ENCODE measurements around the gene THSD7B. TPM values are rescaled to one million over a fixed set of nuclear protein-coding genes. Genes with fewer than 3 reads are reported as not detected.

Gene THSD7B
- total and polyA plus RNA-seq, 10 of the 15 experiments (the other 5 are each of a cell fraction or from before 2014, with no cell fraction given), result 0.03 to 0.56 (median 0.28) TPM

- no peaks in the 10 kb centered on the region for H3K79me2 ChIP-seq (ENCODE audit: control insufficient read depth, insufficient read depth, low read length)
- TF ChIP-seq CHD2 (IDR thresholded peaks at IDR 0.05; ENCODE audit: borderline replicate concordance, low read depth, low read length) (no peak), ZZZ3 (IDR thresholded peaks at IDR 0.05; ENCODE audit: control insufficient read depth, insufficient read length, low read depth) (no peak), NBN (IDR thresholded peaks at IDR 0.05) (no peak), STAT3 (IDR thresholded peaks at IDR 0.05; ENCODE audit: low read depth, low read length) (no peak), RBBP5 (conservative IDR thresholded peaks at IDR 0.05) (no peak), ELK1 (IDR thresholded peaks at IDR 0.05; ENCODE audit: low read depth, low read length) (no peak), ATF2 (IDR thresholded peaks at IDR 0.05; ENCODE audit: low read length) (no peak), NR2F1 (conservative IDR thresholded peaks at IDR 0.05) (no peak)
- no peak overlapping the region for H2AFZ ChIP-seq (ENCODE audit: control insufficient read depth, low read depth, low read length)
- 0 out of 4 replicates have a peak, but pooled peaks cover 0 to 2% of the 10 kb centered on the region in 2 experiments for H3K27me3 ChIP-seq (replicated peaks in 1 of 2; ENCODE audit: control insufficient read depth in 2 of 2, insufficient read depth in 2 of 2, low read length in 1 of 2)
- in situ Hi-C loops (cut with MboI), result no loop called here
- no peak overlapping the region for H3K4me2 ChIP-seq (ENCODE audit: control insufficient read depth, insufficient read depth)
- ATAC-seq, result no peak
- CTCF ChIA-PET, result interaction anchor here (1.0 kb wide), 1 partner anchor 34 kb away, joined by 4 read pairs; no protein-coding TSS in a partner anchor
- POLR2A ChIA-PET, result no interaction called here
- no peak overlapping the region for H3K9ac ChIP-seq (ENCODE audit: control insufficient read depth, insufficient read depth, low read length)
- no peak overlapping the region for H3K4me3 ChIP-seq
- H3K27ac ChIP-seq (ENCODE audit: control insufficient read depth, insufficient read depth), result no peak overlapping the region
- no peaks in the 10 kb centered on the region for H3K36me3 ChIP-seq (ENCODE audit: control insufficient read depth in 2 of 2, insufficient read depth in 2 of 2, low read length in 1 of 2)
- BruUV-seq (replicated peaks), result no TSS peak
- no peak for DNase-seq (ENCODE audit: low read depth, low spot score)
- intact Hi-C loops (cut with micrococcal nuclease; ENCODE audit: unreplicated experiment), result no loop called here
- no peaks in the 10 kb centered on the region for H3K9me3 ChIP-seq (replicated peaks; ENCODE audit: control insufficient read depth, insufficient read depth, low read length)
- FAIRE-seq, result no peak
- 50% methylated on average over 1 of the region's 1 CpG for WGBS (ENCODE audit: insufficient coverage, insufficient replicate concordance, low lambda C conversion rate, missing lambda C conversion rate)
- no peaks in the 10 kb centered on the region for H4K20me1 ChIP-seq (ENCODE audit: control insufficient read depth, insufficient read depth)
- SMC1A ChIA-PET (ENCODE audit: uncharacterized antibody, unreplicated experiment), result interaction anchor here (0.6 to 3.1 kb wide), 4 partner anchors 19 to 59 kb away, joined by 3 to 23 read pairs (median 3); no protein-coding TSS in a partner anchor
- RAD21 ChIA-PET (ENCODE audit: unreplicated experiment), result interaction anchor here (0.7 to 4.6 kb wide), 4 partner anchors 28 to 47 kb away, joined by 4 to 32 read pairs (median 5); no protein-coding TSS in a partner anchor
- no peaks in the 10 kb centered on the region; the same call in 1 of the 2 replicates for H3K4me1 ChIP-seq (ENCODE audit: control insufficient read depth, insufficient read depth, low read length)
Observed at GRCh38 chr2:137175246-137175645, 409.9 kb downstream of the THSD7B start.
